HG03432 (cell line): Measurements from ENCODE around the gene CNOT4.

Experiments
- ATAC-seq: cut with Tn5 transposase; IDR thresholded peaks from one replicate; pipeline ENCODE4 v1.9.1; 2021; ENCODE audit warnings: mild to moderate bottlenecking, moderate library complexity; ENCODE audit not compliant: unreplicated experiment

The CNOT4 gene

GRCh38 chr7:135509839-135510591 lies at the start of gene CNOT4:
TSS of gene CNOT4 (minus strand) at chr7:135510102. CDS start at chr7:135438331, 71,771 bp downstream.
- peak; percentile 96 for ATAC-seq

GRCh38 chr7:135558881-135559280 lies 49.0 kb upstream of the CNOT4 start:
- no peak for ATAC-seq

- ATAC-seq: peak; percentile 71
Observed at GRCh38 chr7:135558337-135558767, 48.5 kb upstream of the CNOT4 start.

- ATAC-seq: peak; percentile 77
Observed at GRCh38 chr7:135557455-135558336, 47.8 kb upstream of the CNOT4 start, which contains the start of gene NUP205. TSS of gene NUP205 (plus strand) at chr7:135557917. CDS start at chr7:135557945, 28 bp downstream.

GRCh38 chr7:135553346-135553745 lies 43.4 kb upstream of the CNOT4 start:
- no peak for ATAC-seq

GRCh38 chr7:135552148-135552547 lies 42.2 kb upstream of the CNOT4 start:
- no peak for ATAC-seq

- ATAC-seq: no peak
Observed at GRCh38 chr7:135550196-135550595, 40.3 kb upstream of the CNOT4 start.

GRCh38 chr7:135541029-135541428 lies 31.1 kb upstream of the CNOT4 start:
- ATAC-seq: no peak

- no peak for ATAC-seq
Observed at GRCh38 chr7:135539629-135540028, 29.7 kb upstream of the CNOT4 start.

GRCh38 chr7:135538376-135538775 lies 28.5 kb upstream of the CNOT4 start:
- no peak for ATAC-seq

- no peak for ATAC-seq
Observed at GRCh38 chr7:135537905-135538304, 28.0 kb upstream of the CNOT4 start.

GRCh38 chr7:135537453-135537852 lies 27.6 kb upstream of the CNOT4 start:
- no peak for ATAC-seq

- no peak for ATAC-seq
Observed at GRCh38 chr7:135536150-135536549, 26.2 kb upstream of the CNOT4 start.

GRCh38 chr7:135527025-135527424 lies 17.1 kb upstream of the CNOT4 start:
- ATAC-seq: no peak

GRCh38 chr7:135525426-135525825 lies 15.5 kb upstream of the CNOT4 start:
- no peak for ATAC-seq

GRCh38 chr7:135523146-135523545 lies 13.2 kb upstream of the CNOT4 start:
- ATAC-seq: no peak

GRCh38 chr7:135522509-135522908 lies 12.6 kb upstream of the CNOT4 start:
- ATAC-seq: no peak

GRCh38 chr7:135519871-135520270 lies 10.0 kb upstream of the CNOT4 start:
- no peak for ATAC-seq

GRCh38 chr7:135519233-135519688 lies 9.4 kb upstream of the CNOT4 start:
- ATAC-seq: no peak

GRCh38 chr7:135518748-135519147 lies 8.8 kb upstream of the CNOT4 start:
- ATAC-seq: no peak

- ATAC-seq: no peak
Observed at GRCh38 chr7:135517060-135517459, 7.2 kb upstream of the CNOT4 start.

- ATAC-seq: no peak
Observed at GRCh38 chr7:135514856-135515255, 5.0 kb upstream of the CNOT4 start.
